NCI-H2227 (cell line): ENCODE results near the gene ECSIT.

ENCODE experiments used
- DNase-seq: peaks from one replicate; lab custom pipeline; 2025; ENCODE audit not compliant: unreplicated experiment; lab: John Stamatoyannopoulos, UW

The ECSIT gene

GRCh38 chr19:11551603-11552235, 22.8 kb upstream of the ECSIT start:
- no peak for DNase-seq

DNA sequence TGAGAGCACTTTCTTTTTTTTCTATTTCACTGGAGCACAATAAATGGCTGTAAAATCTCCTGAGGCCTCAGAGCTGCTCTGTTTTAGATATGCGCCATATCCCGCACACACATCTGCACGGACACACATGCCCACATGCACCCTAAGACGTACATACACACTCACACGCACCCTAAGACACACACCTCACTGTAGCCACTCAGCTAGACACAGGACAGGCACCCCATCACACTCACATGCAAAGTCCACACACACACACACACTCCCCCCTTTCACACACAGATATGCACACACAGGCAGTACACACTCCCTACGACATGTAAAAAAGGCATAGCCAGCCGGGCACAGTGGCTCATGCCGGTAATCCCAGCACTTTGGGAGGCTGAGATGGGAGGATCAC, 21.3 kb upstream of the ECSIT start:
- no peak for DNase-seq

- DNase-seq = no peak
Measured at GRCh38 chr19:11549386-11549953, 20.5 kb upstream of the ECSIT start.

DNA sequence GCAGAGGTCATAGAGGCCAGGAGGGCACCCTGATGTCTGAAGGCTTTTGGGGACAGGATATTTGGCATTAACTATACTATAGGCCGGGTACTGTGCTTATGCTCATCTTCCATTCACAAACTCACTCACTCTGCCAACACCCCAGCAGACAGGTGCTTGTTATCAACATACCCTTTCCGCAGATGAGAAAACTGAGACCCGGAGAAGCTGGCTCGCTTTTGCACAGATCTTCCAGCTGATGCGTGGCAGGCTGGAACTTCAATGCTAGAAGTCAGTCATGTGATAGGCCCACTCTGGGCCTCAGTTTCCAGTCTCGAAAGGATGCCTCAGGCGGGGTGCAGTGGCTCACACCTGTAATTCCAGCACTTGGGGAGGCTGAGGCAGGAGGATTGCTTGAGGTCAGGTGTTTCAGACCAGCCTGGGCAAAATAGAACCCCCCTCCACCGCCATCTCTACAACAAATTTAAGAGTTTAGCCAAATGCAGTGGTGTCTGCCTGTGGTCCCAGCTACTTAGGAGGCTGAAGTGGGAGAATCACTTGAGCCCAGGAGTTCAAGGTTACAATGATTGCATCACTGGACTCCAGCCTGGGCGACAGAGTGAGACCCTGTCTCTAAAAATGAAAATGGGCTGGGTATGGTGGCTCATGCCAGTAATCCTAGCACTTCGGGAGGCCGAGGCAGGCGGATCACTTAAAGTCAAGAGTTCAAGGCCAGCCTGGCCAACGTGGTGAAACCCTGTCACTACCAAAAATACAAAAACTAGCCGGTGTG, 19.2 kb upstream of the ECSIT start:
- no peak for DNase-seq

DNA sequence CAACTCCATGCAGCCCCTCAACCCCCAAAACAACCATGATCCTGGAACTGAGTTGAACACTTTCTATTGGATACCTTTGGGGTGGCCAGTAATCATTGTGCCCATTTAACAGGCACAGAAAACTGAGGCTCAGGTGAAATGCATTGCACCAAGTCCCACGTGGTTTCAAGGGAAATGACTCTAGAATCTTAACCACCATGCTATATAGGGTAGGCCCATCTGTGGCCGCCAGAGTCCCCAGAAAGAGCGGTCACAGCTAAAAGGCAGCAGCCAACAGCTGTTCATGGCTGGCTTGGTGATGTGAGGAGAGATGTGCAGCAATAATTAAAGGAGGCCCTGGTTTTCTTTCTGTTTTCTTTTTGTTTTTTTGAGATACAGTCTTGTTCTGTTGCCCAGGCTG, 12.3 kb upstream of the ECSIT start:
- DNase-seq = no peak

DNA sequence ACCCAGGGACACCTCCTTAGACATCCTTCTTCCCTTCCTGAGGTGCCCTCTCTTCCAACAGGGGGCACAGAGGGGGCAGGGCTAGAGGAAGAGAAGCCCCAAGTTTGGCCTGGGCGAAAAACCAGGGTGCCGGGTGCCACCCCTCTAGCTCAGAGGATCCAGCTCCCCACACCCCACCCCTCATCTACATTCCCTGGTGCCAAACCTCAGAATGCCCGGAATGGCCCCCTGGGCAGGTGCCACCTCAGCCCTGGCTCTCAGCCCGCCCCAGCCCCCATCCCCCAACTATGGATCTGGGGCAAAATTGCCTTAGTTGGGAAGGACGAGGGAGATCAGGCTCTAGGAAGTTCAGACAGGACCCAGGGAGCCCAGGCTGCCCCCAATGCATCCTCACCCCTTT, 11.7 kb upstream of the ECSIT start:
- DNase-seq = no peak

GRCh38 chr19:11539495-11540365, 10.8 kb upstream of the ECSIT start:
- peak; percentile 59 for DNase-seq

GRCh38 chr19:11538232-11539036, 9.5 kb upstream of the ECSIT start, which contains the start of gene CNN1:
Gene CNN1, plus strand, starts transcription at chr19:11538851. Its CDS starts 77 bp downstream, at chr19:11538928.
- peak; percentile 30 for DNase-seq

DNA sequence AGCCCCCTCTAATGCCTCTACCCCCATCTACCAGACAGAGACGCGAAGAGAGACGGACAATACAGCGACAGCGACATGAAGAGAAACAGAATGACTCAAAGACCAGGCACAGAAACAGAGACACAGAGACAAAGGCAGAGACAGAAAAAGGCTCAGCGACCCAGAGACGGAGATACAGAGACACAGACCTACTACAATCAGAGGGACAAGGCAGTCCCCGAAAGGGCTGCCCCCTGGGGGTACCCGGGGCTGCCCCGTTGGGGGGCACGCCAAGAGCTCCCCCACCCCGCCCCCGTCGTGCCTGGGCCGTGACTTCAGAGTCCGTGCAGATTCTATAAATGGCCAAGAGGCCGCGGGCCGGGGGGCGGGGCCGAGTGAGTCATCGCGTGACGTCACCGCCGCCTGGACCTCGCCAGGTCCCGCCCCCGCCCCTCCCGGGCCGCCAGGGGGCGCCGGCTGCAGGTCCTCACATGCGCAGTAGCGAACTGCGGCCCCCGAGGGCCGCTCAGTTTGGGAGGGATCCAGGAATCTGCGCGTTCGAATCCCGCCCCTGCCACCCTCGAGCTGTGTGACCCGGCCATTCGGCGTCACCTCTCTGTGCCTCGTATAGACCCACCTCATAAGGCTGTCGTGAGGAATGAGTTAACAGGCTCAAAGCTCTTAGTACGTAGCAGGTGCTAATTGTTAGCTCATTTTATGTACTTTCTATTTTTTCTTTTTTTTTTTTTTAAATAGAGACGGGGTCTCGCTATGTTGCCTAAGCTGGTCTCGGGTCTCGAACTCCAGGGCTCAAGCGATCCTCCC, 7.1 kb upstream of the ECSIT start:
- DNase-seq = peak; percentile 93

GRCh38 chr19:11534948-11535347, 6.0 kb upstream of the ECSIT start:
- no peak for DNase-seq

DNA sequence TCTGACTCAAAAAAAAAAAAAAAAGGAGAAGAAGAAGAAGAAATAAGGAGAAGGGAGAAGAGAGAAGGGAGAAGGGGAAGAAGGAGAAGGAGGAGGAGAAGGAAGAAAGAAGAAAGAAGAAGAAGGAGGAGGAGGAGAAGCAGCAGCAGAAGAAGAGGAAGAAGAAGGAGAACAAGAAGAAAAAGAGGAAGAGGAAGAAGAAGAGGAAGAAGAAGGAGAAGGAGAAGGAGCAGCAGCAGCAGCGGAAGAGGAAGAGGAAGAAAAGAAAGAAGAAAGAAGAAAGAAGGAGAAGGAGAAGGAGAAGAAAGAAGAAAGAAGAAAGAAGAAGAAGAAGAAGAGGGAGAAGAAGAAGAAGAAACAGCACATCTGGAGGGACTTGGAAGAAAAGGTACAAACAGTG, 5.6 kb upstream of the ECSIT start:
- no peak for DNase-seq

- peak; percentile 81 for DNase-seq
Measured at GRCh38 chr19:11530432-11530831, 1.5 kb upstream of the ECSIT start.

DNA sequence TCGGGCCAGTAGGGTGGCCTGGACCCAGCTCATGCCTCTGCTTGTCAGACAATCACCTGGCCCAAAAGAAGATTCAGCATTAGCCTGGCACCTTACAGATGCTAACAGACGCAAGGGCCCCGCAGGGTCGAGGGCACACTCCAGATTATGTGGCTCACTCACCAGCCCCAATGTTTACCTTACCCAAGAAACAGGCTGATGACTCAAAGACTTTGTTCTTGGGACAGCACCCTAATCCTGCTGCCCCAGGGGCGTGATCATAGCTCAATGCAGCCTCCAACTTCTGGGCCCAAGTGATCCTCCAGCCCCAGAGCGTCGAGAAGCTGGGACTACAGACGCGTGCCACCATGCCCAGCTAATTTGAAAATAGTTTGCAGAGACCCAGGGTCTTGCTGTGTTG, 9.8 kb downstream of the ECSIT start:
- DNase-seq = no peak

- no peak for DNase-seq
Measured at GRCh38 chr19:11513946-11514345, 15.0 kb downstream of the ECSIT start.

GRCh38 chr19:11510444-11510843, 18.5 kb downstream of the ECSIT start:
- DNase-seq = no peak

DNA sequence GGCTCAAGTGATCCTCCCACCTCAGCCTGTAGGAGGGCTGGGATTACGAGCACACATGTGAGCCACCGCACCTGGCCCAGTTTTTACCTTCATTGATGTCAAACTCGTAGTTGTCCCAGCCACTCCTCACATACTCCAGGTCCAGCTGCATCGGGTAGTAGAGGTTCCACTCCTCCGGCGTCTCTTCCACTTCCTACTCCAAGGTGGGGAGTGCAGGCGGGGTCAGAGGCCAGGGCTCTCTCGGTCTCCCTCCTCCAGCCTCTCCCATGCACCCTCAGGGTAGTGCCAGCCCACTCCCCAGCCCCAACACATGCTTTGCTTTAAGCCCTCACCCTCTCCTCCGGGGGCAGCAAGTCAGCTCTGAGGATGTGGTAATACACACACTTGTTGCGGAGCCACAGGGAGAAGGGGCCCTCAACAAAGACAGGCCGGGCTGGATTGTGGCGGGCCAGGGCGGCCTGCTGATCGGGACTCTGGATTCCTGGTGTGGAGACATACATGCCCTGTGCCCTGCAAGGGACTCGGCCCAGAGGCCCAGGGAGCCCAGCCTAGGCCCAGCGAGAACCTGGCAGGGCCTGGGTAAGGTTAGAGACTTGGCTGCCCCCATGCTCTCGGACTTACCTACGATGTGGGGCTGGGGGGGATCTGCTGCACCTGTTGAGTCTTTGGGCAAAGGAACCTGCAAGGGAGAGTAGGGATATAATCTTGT, 21.4 kb downstream of the ECSIT start:
- DNase-seq = no peak

- no peak for DNase-seq
Measured at GRCh38 chr19:11506967-11507366, 22.0 kb downstream of the ECSIT start.

DNA sequence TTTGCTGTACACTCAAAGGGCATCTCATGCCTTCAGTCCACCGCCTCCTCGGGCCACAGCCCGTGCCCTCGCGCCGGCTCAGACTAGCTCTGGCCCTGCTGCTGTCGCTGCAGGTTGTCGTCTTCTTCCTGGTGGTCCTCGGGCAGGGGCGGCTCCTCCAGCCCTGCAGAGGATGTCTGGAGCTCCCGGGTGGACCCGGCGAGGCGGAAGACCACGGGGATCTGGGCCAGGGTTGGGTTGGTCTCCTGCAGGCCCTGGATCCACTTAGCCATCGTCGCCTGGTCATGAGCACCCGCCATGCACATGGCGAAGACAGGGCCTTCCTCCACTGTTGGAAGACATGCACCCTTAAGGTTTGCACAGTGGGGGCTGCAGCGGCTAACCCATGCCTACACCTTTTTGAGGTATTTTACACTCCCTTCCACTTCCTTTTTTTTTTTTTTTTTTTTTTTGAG, 22.8 kb downstream of the ECSIT start:
- DNase-seq = no peak

DNA sequence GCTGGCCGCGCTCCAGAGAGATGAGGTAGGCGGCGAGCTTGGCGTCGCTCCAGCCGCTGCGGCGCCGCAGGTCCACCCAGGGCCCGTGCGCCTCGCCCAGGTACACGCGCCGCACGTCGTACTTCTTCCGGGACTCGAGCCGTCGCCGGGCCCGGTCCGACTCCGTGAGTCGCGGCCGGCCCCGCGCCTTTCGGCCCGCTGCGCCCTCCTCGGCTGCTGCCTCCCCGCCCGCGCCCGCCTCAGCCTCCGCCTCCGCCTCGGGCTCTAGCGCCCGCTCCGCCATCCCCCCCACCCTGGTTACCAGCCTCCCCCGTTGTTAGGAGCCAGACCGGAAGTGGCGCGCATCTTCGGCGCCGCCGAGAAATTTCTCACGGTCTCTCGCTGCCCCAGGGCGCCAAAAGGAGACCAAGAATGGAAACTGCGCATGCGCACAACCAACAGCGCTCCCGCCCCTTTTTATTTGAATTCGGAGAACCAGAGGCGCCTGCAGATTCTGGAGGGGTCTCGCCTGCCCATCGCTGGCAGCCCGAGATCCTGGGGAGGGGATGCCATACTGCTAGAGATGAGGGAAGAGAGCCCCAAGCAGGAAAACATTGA, 23.3 kb downstream of the ECSIT start, which contains the start of gene ZNF653:
ZNF653 (minus strand) TSS at position 336 of the 597 bp plus-strand sequence; CDS start at position 283, 53 bp downstream.
- peak; percentile 96 for DNase-seq
